Liver (tissue), 9 donors: ENCODE data around the gene ZNF891. TPM values are rescaled to one million over a fixed set of nuclear protein-coding genes. Genes with fewer than 3 reads are reported as not detected.

Experiments
- DNase-seq: peaks from one replicate; pipeline ENCODE4 v3.0.0-alpha.2; 2017; ENCODE audit warnings: low spot score
- H3K27ac ChIP-seq, 2 donors: one replicate each; pipeline ENCODE4 v1.7.0; 2013; ENCODE audit warnings: inconsistent platforms in 2 of 2, low read length in 2 of 2, control low read depth in 1 of 2, low read depth in 1 of 2, mild to moderate bottlenecking in 1 of 2
- H3K27me3 ChIP-seq, 4 donors: one replicate each; pipeline versions ENCODE4 v1.6.1 to v1.7.0; 2013; ENCODE audit warnings: low read length in 3 of 4, inconsistent platforms in 1 of 4, mild to moderate bottlenecking in 1 of 4, moderate library complexity in 1 of 4; ENCODE audit not compliant: control insufficient read depth in 4 of 4, insufficient read depth in 4 of 4
- H3K36me3 ChIP-seq, 4 donors: one replicate each; pipeline versions ENCODE4 v1.6.1 to v1.7.0; 2013; ENCODE audit warnings: low read length in 3 of 4, mild to moderate bottlenecking in 3 of 4, low read depth in 1 of 4, moderate library complexity in 1 of 4; ENCODE audit not compliant: control insufficient read depth in 4 of 4, insufficient read depth in 3 of 4
- H3K4me1 ChIP-seq, 4 donors: one replicate each; pipeline versions ENCODE4 v1.6.1 to v1.7.0; 2013; ENCODE audit warnings: low read length in 3 of 4, mild to moderate bottlenecking in 3 of 4, moderate library complexity in 1 of 4; ENCODE audit not compliant: control insufficient read depth in 4 of 4, insufficient read depth in 4 of 4
- H3K4me3 ChIP-seq, 3 donors: one replicate each; pipeline versions ENCODE4 v1.6.1 to v1.7.0; 2013; ENCODE audit warnings: low read length in 3 of 3, control low read depth in 1 of 3, low read depth in 1 of 3, mild to moderate bottlenecking in 1 of 3
- H3K9ac ChIP-seq, 2 donors: one replicate each; pipeline ENCODE4 v1.7.0; 2013; ENCODE audit warnings: low read length in 2 of 2, mild to moderate bottlenecking in 2 of 2, moderate library complexity in 2 of 2, control low read depth in 1 of 2, low read depth in 1 of 2
- H3K9me3 ChIP-seq, 4 donors: one replicate each; pipeline versions ENCODE4 v1.6.1 to v1.7.0; 2013; ENCODE audit warnings: low read length in 3 of 4; ENCODE audit not compliant: control insufficient read depth in 4 of 4
- EGR1 ChIP-seq, 2 donors: IDR thresholded peaks; 2 replicates each; pipeline ENCODE4 v1.6.1; 2016 to 2018; ENCODE audit warnings: antibody characterized with exemption in 2 of 2, low read depth in 2 of 2
- FOXA1 ChIP-seq: IDR thresholded peaks from 2 replicates; pipeline ENCODE4 v1.6.1; 2016; ENCODE audit warnings: antibody characterized with exemption
- FOXA2 ChIP-seq: IDR thresholded peaks from 2 replicates; pipeline ENCODE4 v1.6.1; 2016; ENCODE audit warnings: antibody characterized with exemption
- HNF4A ChIP-seq, 2 donors: conservative IDR thresholded peaks; 2 replicates each; pipeline ENCODE4 v1.6.1; 2016; ENCODE audit warnings: antibody characterized with exemption in 2 of 2, mild to moderate bottlenecking in 2 of 2
- HNF4G ChIP-seq: IDR thresholded peaks from 2 replicates; pipeline ENCODE4 v1.6.1; 2016; ENCODE audit warnings: antibody characterized with exemption
- JUND ChIP-seq, 2 donors: IDR thresholded peaks; 2 replicates each; pipeline ENCODE4 v1.6.1; 2016; ENCODE audit warnings: antibody characterized with exemption in 2 of 2
- NR2F2 ChIP-seq: IDR thresholded peaks from 2 replicates; pipeline ENCODE4 v1.6.1; 2016; ENCODE audit warnings: antibody characterized with exemption
- RAD21 ChIP-seq, 2 donors: IDR thresholded peaks; 2 replicates each; pipeline ENCODE4 v1.6.1; 2016; ENCODE audit warnings: antibody characterized with exemption in 2 of 2, mild to moderate bottlenecking in 2 of 2
- TAF1 ChIP-seq: conservative IDR thresholded peaks from 2 replicates; pipeline ENCODE4 v1.6.1; 2016; ENCODE audit warnings: antibody characterized with exemption, mild to moderate bottlenecking
- YY1 ChIP-seq: IDR thresholded peaks from 2 replicates; pipeline ENCODE4 v1.6.1; 2016; ENCODE audit warnings: antibody characterized with exemption, mild to moderate bottlenecking
- WGBS: extraction: QIAGEN DNeasy Blood & Tissue Kit; methylation state at CpG from one replicate; pipeline ENCODE4 v1.1.7; 2013; 5-methylcytosine and 5-hydroxymethylcytosine counted together
- polyA plus RNA-seq, 2 donors: library from polyadenylated mRNA; stranded (reverse) in 1 of 2; unstranded in 1 of 2; fragments of 200-250 nt in 1 of 2; fragments of >200 nt in 1 of 2; fragmentation: Nextera tagmentation in 1 of 2; extraction: Ambion mirVana in 1 of 2; gene quantifications; one replicate each; pipeline versions ENCODE4 v1.2.1 to v1.2.3, GENCODE V29; 2013 to 2015
- total RNA-seq, 2 donors: library from RNA; depleted of rRNA; stranded (reverse); fragments of >200 nt; gene quantifications; one replicate each; pipeline ENCODE4 v1.2.3, GENCODE V29; 2014
- TF ChIP-seq, protein P1 (sequence below): IDR thresholded peaks from 2 replicates; pipeline ENCODE4 v1.6.1; 2016; ENCODE audit warnings: antibody characterized with exemption
- TF ChIP-seq, protein P2 (sequence below): IDR thresholded peaks from 2 replicates; pipeline ENCODE4 v1.6.1; 2016; ENCODE audit warnings: antibody characterized with exemption
- TF ChIP-seq, protein P3 (sequence below): fragments of 150-350 bp; IDR thresholded peaks from 2 replicates; pipeline ENCODE4 v1.5.1; 2017; ENCODE audit warnings: improper control_type of control experiment, low read depth, low read length; ENCODE audit not compliant: missing input control
- donor health status: healthy.
- donor health status: healthy.
- donor health status: healthy.
- donor health status: healthy.
- donor health status: healthy.

The ZNF891 gene
- total and polyA plus RNA-seq, 4 donors: 0.13 to 1.3 (median 0.45) TPM

DNA sequence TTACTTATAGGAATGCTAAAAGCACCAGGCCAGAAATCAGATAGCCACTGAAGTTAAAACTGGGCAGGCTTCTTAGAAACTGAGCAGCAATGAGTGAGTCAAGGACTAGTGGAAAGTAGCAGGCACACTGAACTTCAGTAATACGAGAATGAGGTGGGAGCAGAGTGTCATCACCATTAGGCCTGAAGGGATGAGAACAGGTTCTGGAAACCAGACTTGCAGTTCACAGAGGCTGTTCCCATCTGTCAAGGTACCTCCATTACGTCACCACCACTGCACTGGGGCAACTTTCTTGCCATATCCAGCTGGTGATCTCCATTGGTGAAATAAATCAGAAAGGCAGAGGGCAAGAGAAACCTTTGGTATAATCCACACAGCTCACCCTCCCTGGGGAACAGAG, 15.9 kb upstream of the ZNF891 start:
- TF ChIP-seq, protein P1, sequence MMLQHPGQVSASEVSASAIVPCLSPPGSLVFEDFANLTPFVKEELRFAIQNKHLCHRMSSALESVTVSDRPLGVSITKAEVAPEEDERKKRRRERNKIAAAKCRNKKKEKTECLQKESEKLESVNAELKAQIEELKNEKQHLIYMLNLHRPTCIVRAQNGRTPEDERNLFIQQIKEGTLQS: no peak
- TF ChIP-seq, protein P2, sequence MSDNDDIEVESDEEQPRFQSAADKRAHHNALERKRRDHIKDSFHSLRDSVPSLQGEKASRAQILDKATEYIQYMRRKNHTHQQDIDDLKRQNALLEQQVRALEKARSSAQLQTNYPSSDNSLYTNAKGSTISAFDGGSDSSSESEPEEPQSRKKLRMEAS: no peak
- no peak for TF ChIP-seq TAF1
- no peak for TF ChIP-seq HNF4A (conservative IDR thresholded peaks at IDR 0.05)
- H3K27me3 ChIP-seq: no peaks in the 10 kb centered on the region
- H3K36me3 ChIP-seq: peaks cover 14 to 68% (median 56%) of the 10 kb centered on the region in 4 donors
- H3K9me3 ChIP-seq: peaks cover 40 to 81% (median 55%) of the 10 kb centered on the region in 4 donors
- DNase-seq: no peak
- H3K27ac ChIP-seq: no peak overlapping the region
- peak overlapping the region in 2 of 3 donors; percentile 55 to 64 for H3K4me3 ChIP-seq
- H3K9ac ChIP-seq: no peak overlapping the region
- H3K4me1 ChIP-seq: no peaks in the 10 kb centered on the region
- 97% methylated on average over 2 of the region's 2 CpGs for WGBS

DNA sequence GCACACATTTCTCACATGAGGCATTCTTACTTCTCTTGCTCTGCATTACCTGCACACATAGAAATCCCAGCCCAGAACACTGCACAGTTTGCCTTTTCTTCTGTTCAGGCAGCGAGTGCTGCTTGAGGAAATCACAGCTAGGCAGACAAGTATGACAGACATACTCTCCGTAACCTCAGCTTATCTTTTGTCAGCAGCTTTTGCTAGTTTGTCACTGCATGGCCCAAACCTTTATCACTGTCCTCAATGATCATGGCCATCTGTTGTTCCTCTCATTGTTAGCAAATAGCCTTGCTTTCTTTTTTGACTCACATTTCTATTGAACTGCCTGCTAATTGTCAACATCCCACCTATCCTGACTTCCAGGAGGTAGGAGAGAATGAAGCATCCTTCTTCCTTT, 5.7 kb upstream of the ZNF891 start:
- TF ChIP-seq, protein P3, sequence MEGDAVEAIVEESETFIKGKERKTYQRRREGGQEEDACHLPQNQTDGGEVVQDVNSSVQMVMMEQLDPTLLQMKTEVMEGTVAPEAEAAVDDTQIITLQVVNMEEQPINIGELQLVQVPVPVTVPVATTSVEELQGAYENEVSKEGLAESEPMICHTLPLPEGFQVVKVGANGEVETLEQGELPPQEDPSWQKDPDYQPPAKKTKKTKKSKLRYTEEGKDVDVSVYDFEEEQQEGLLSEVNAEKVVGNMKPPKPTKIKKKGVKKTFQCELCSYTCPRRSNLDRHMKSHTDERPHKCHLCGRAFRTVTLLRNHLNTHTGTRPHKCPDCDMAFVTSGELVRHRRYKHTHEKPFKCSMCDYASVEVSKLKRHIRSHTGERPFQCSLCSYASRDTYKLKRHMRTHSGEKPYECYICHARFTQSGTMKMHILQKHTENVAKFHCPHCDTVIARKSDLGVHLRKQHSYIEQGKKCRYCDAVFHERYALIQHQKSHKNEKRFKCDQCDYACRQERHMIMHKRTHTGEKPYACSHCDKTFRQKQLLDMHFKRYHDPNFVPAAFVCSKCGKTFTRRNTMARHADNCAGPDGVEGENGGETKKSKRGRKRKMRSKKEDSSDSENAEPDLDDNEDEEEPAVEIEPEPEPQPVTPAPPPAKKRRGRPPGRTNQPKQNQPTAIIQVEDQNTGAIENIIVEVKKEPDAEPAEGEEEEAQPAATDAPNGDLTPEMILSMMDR: no peak
- TF ChIP-seq, protein P1: no peak
- TF ChIP-seq EGR1 (IDR thresholded peaks at IDR 0.05; ENCODE audit: low read depth in 2 of 2) (no peak), RAD21 (IDR thresholded peaks at IDR 0.05) (no peak), TAF1 (no peak), NR2F2 (no peak), HNF4G (no peak), JUND (IDR thresholded peaks at IDR 0.05) (no peak), YY1 (no peak)
- TF ChIP-seq, protein P2: no peak
- Histone ChIP-seq H3K36me3 (peaks cover 2 to 68% (median 57%) of the 10 kb centered on the region in 4 donors), H3K27me3 (no peaks in the 10 kb centered on the region), H3K27ac (no peak overlapping the region), H3K4me3 (peak overlapping the region in 2 of 3 donors; percentile 36 to 82), H3K4me1 (no peaks in the 10 kb centered on the region), H3K9ac (no peak overlapping the region), H3K9me3 (peaks cover 38 to 82% (median 63%) of the 10 kb centered on the region in 4 donors)
- DNase-seq: no peak
- WGBS: 95% methylated on average over 2 of the region's 2 CpGs

DNA sequence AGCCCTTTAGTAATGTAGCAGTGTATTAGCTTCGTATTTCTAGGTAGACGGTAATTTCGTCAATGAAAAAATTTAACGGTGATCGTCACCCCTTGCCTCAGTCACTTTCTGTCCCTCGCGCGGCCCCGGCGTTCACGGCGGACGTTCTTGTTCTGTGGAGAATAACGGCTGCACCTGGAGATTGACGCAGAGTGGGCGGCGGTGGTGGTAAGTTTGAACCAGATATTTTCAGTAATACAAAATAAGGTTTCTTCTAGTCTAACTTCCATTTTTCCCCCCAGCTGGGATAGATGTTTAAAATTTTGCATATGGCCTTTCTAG, 694 bp upstream of the ZNF891 start:
- no peaks in the 10 kb centered on the region for H3K27me3 ChIP-seq
- H3K36me3 ChIP-seq: peaks cover 2 to 34% (median 22%) of the 10 kb centered on the region in 4 donors

More for the DNA sequence above, 694 bp upstream of the ZNF891 start:
- Histone ChIP-seq H3K9ac (peak overlapping the region; percentile 72 to 96), H3K27ac (peak overlapping the region; percentile 96 to 98), H3K4me3 (peak overlapping the region; percentile 80 to 91 (median 90)), H3K9me3 (peaks cover 28 to 53% (median 30%) of the 10 kb centered on the region in 4 donors), H3K4me1 (peaks cover 0 to 2% (median 0%) of the 10 kb centered on the region in 4 donors)
- WGBS: under 1% methylated on average over 17 of the region's 17 CpGs
- TF ChIP-seq FOXA1 (no peak), FOXA2 (no peak), YY1 (peak; percentile 16), HNF4A (conservative IDR thresholded peaks at IDR 0.05) (no peak), NR2F2 (no peak)
- TF ChIP-seq, protein P1: no peak
- DNase-seq: no peak
